H9 (cell line): Measurements from ENCODE around the gene UBIAD1. TPM values are rescaled to one million over a fixed set of nuclear protein-coding genes. Genes with fewer than 3 reads are reported as not detected.
A peak's percentile ranks its signal among the peaks of the same experiment; 100 is the strongest.

Source experiments
- DNase-seq: peaks from one replicate; pipeline ENCODE4 v3.0.0-alpha.2; 2017
- H2AFZ ChIP-seq: one replicate; pipeline ENCODE4 v1.6.1; 2013; ENCODE audit warnings: mild to moderate bottlenecking, low read length, control low read depth, moderate library complexity
- H2AK5ac ChIP-seq: 2 replicates; pipeline ENCODE4 v1.6.1; 2013; ENCODE audit warnings: low read length, control low read depth, mixed read lengths; ENCODE audit not compliant: insufficient read length
- H2BK120ac ChIP-seq: one replicate; pipeline ENCODE4 v1.6.1; 2013; ENCODE audit warnings: low read depth, mild to moderate bottlenecking, low read length, control low read depth, inconsistent platforms; ENCODE audit not compliant: poor library complexity, severe bottlenecking
- H2BK12ac ChIP-seq: 2 replicates; pipeline ENCODE4 v1.6.1; 2013; ENCODE audit warnings: low read length, control low read depth, mixed read lengths, low read depth; ENCODE audit not compliant: insufficient read length
- H2BK15ac ChIP-seq: 2 replicates; pipeline ENCODE4 v1.6.1; 2013; ENCODE audit warnings: low read depth, low read length, control low read depth
- H2BK20ac ChIP-seq: one replicate; pipeline ENCODE4 v1.6.1; 2013; ENCODE audit warnings: low read depth, mild to moderate bottlenecking, low read length, control low read depth, inconsistent platforms; ENCODE audit not compliant: poor library complexity, severe bottlenecking
- H2BK5ac ChIP-seq: 2 replicates; pipeline ENCODE4 v1.6.1; 2013; ENCODE audit warnings: low read length, control low read depth, mixed read lengths; ENCODE audit not compliant: insufficient read length
- H3K14ac ChIP-seq: 2 replicates; pipeline ENCODE4 v1.6.1; 2013; ENCODE audit warnings: low read length, control low read depth; ENCODE audit not compliant: insufficient read depth
- H3K18ac ChIP-seq: 2 replicates; pipeline ENCODE4 v1.6.1; 2013; ENCODE audit warnings: low read depth, mild to moderate bottlenecking, mixed read lengths, low read length, control low read depth; ENCODE audit not compliant: insufficient read length
- H3K23ac ChIP-seq: 2 replicates; pipeline ENCODE4 v1.6.1; 2013; ENCODE audit warnings: low read length, control low read depth, mixed read lengths, low read depth; ENCODE audit not compliant: insufficient read length
- H3K23me2 ChIP-seq: 2 replicates; pipeline ENCODE4 v1.6.1; 2013; ENCODE audit warnings: low read depth, mild to moderate bottlenecking, mixed read lengths, low read length, control low read depth; ENCODE audit not compliant: insufficient read length, poor library complexity, severe bottlenecking
- H3K27ac ChIP-seq: 2 replicates; pipeline ENCODE4 v1.5.1; 2013; ENCODE audit warnings: low read length, control low read depth, mixed read lengths, low read depth; ENCODE audit not compliant: insufficient read length
- H3K27me3 ChIP-seq: 2 replicates; pipeline ENCODE4 v1.6.1; 2013; ENCODE audit warnings: low read length, control low read depth, inconsistent platforms; ENCODE audit not compliant: insufficient read depth
- H3K4ac ChIP-seq: 2 replicates; pipeline ENCODE4 v1.6.1; 2013; ENCODE audit warnings: low read depth, mild to moderate bottlenecking, control low read depth, inconsistent platforms, low read length, moderate library complexity
- H3K4me1 ChIP-seq: 2 replicates; pipeline ENCODE4 v1.6.1; 2013; ENCODE audit warnings: low read length, control low read depth, inconsistent platforms; ENCODE audit not compliant: insufficient read depth
- H3K4me2 ChIP-seq: 2 replicates; pipeline ENCODE4 v1.6.1; 2013; ENCODE audit warnings: low read length, control low read depth, mixed read lengths; ENCODE audit not compliant: insufficient read length, insufficient read depth
- H3K56ac ChIP-seq: 2 replicates; pipeline ENCODE4 v1.6.1; 2013; ENCODE audit warnings: low read depth, mild to moderate bottlenecking, mixed read lengths, low read length, control low read depth; ENCODE audit not compliant: insufficient read length
- H3K79me1 ChIP-seq: 2 replicates; pipeline ENCODE4 v1.6.1; 2013; ENCODE audit warnings: low read depth, mild to moderate bottlenecking, moderate library complexity, low read length, control low read depth, inconsistent platforms; ENCODE audit not compliant: insufficient read depth, poor library complexity, severe bottlenecking
- H3K79me2 ChIP-seq: 2 replicates; pipeline ENCODE4 v1.6.1; 2013; ENCODE audit warnings: low read length, control low read depth, inconsistent platforms; ENCODE audit not compliant: insufficient read depth
- H3K9ac ChIP-seq: 2 replicates; pipeline ENCODE4 v1.6.1; 2013; ENCODE audit warnings: low read length, control low read depth, mixed read lengths; ENCODE audit not compliant: insufficient read length; ENCODE audit errors: extremely low read depth
- H3K9me3 ChIP-seq: one replicate; pipeline ENCODE4 v1.6.1; 2013; ENCODE audit warnings: low read depth, low read length, inconsistent platforms; ENCODE audit not compliant: control insufficient read depth
- H3T11ph ChIP-seq: one replicate; pipeline ENCODE4 v1.6.1; 2013; ENCODE audit warnings: mild to moderate bottlenecking, low read length, control low read depth, inconsistent platforms
- H4K20me1 ChIP-seq: one replicate; pipeline ENCODE4 v1.6.1; 2013; ENCODE audit not compliant: control insufficient read depth, insufficient read length, insufficient read depth
- H4K5ac ChIP-seq: 2 replicates; pipeline ENCODE4 v1.6.1; 2013; ENCODE audit warnings: low read depth, mild to moderate bottlenecking, mixed read lengths, low read length, control low read depth; ENCODE audit not compliant: insufficient read length
- H4K8ac ChIP-seq: replicated peaks from 2 replicates; pipeline ENCODE4 v1.6.1; 2013; ENCODE audit warnings: low read length, control low read depth, mixed read lengths, low read depth; ENCODE audit not compliant: insufficient read length
- H4K91ac ChIP-seq: 2 replicates; pipeline ENCODE4 v1.6.1; 2013; ENCODE audit warnings: low read depth, mild to moderate bottlenecking, moderate library complexity, mixed read lengths, low read length, control low read depth; ENCODE audit not compliant: insufficient read length
- H3K27ac Mint-ChIP-seq, 3 experiments: 2 replicates in 2 of 3; 3 replicates in 1 of 3; pipeline ENCODE4 v1.8.0; 2020 to 2021; ENCODE audit warnings: mixed read lengths in 3 of 3, mild to moderate bottlenecking in 1 of 3, moderate library complexity in 1 of 3
- H3K27me3 Mint-ChIP-seq: 2 replicates; pipeline ENCODE4 v1.8.0; 2021; ENCODE audit warnings: low read depth, mild to moderate bottlenecking, moderate library complexity, mixed read lengths
- H3K36me3 Mint-ChIP-seq, 3 experiments: 2 replicates in 2 of 3; 3 replicates in 1 of 3; pipeline ENCODE4 v1.8.0; 2020 to 2021; ENCODE audit warnings: low read depth in 3 of 3, mixed read lengths in 3 of 3; ENCODE audit not compliant: insufficient read depth in 1 of 3
- H3K4me1 Mint-ChIP-seq, 2 experiments: 2 replicates each; pipeline ENCODE4 v1.8.0; 2020; ENCODE audit warnings: mixed read lengths in 2 of 2
- H3K4me3 Mint-ChIP-seq, 2 experiments: 2 replicates in 1 of 2; 3 replicates in 1 of 2; pipeline ENCODE4 v1.8.0; 2020 to 2021; ENCODE audit warnings: mild to moderate bottlenecking in 2 of 2, mixed read lengths in 2 of 2, moderate library complexity in 1 of 2
- H3K9me3 Mint-ChIP-seq, 2 experiments: 2 replicates in 1 of 2; 3 replicates in 1 of 2; pipeline ENCODE4 v1.8.0; 2020; ENCODE audit warnings: mild to moderate bottlenecking in 2 of 2, mixed read lengths in 2 of 2, moderate library complexity in 1 of 2
- WGBS: extraction: QIAGEN DNeasy Blood & Tissue Kit; methylation state at CpG from one replicate; pipeline ENCODE4 v1.1.7; 2013; ENCODE audit warnings: missing lambda C conversion rate, low lambda C conversion rate, mixed read lengths; ENCODE audit not compliant: insufficient read length; ENCODE audit errors: extremely low coverage; 5-methylcytosine and 5-hydroxymethylcytosine counted together
- total RNA-seq: library from RNA; stranded (reverse); gene quantifications from 2 replicates; pipeline ENCODE4 v1.2.1, GENCODE V29; 2021
- TF ChIP-seq, protein P1 (sequence below): fragments of 200-600 bp; sonication (generic); conservative IDR thresholded peaks from 3 replicates; pipeline ENCODE4 v1.8.0; 2021; ENCODE audit warnings: antibody characterized with exemption, mild to moderate bottlenecking

UBIAD1 gene
- total RNA-seq, 1 experiment from 2014 or later, result 30.2 TPM

DNA sequence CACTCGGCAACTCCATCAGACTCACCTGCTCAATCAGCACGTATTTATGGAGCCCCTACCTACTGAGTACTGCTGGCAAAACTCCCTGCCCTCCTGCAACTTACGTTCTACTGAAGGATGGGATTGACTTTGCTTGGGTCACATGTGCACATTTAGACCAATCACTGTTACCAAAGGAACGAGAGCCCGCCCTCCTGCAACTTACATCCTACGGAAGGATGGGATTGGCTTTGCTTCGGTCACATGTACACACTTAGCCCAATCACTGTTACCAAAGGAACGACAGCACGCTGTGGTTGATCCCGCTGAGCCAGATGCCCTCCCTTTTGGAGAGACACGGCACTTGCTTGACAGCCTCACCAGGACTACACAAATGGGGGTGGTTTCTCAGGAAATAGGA is 46.0 kb downstream of the UBIAD1 start:
- Histone ChIP-seq H3K4ac (no peak overlapping the region), H3K18ac (no peak overlapping the region), H2AK5ac (no peak overlapping the region), H2AFZ (no peak overlapping the region), H3K27me3 (no peaks in the 10 kb centered on the region), H3T11ph (no peak overlapping the region), H2BK12ac (no peak overlapping the region), H3K79me2 (no peaks in the 10 kb centered on the region), H3K4me1 (no peaks in the 10 kb centered on the region), H2BK5ac (no peak overlapping the region), H3K4me2 (no peak overlapping the region), H3K9ac (no peak overlapping the region), H3K79me1 (no peaks in the 10 kb centered on the region), H3K23me2 (no peaks in the 10 kb centered on the region), H3K27ac (no peak overlapping the region), H4K91ac (no peak overlapping the region), H3K56ac (no peak overlapping the region), H2BK20ac (no peak overlapping the region), H2BK15ac (no peak overlapping the region), H4K5ac (no peak overlapping the region), H3K14ac (no peak overlapping the region), H4K20me1 (no peaks in the 10 kb centered on the region), H4K8ac (no peak overlapping the region), H3K9me3 (no peaks in the 10 kb centered on the region), H2BK120ac (no peak overlapping the region), H3K23ac (no peak overlapping the region)
- no peaks in the 10 kb centered on the region; a peak in 1 of 7 replicates for H3K36me3 Mint-ChIP-seq
- H3K4me3 Mint-ChIP-seq, result no peak overlapping the region
- H3K9me3 Mint-ChIP-seq, result no peaks in the 10 kb centered on the region
- H3K27ac Mint-ChIP-seq, result no peak overlapping the region
- H3K27me3 Mint-ChIP-seq, result no peaks in the 10 kb centered on the region; the same call in 1 of the 2 replicates
- DNase-seq, result peak; percentile 60
- peaks cover 11 to 22% of the 10 kb centered on the region in 2 experiments for H3K4me1 Mint-ChIP-seq
- TF ChIP-seq, protein P1, sequence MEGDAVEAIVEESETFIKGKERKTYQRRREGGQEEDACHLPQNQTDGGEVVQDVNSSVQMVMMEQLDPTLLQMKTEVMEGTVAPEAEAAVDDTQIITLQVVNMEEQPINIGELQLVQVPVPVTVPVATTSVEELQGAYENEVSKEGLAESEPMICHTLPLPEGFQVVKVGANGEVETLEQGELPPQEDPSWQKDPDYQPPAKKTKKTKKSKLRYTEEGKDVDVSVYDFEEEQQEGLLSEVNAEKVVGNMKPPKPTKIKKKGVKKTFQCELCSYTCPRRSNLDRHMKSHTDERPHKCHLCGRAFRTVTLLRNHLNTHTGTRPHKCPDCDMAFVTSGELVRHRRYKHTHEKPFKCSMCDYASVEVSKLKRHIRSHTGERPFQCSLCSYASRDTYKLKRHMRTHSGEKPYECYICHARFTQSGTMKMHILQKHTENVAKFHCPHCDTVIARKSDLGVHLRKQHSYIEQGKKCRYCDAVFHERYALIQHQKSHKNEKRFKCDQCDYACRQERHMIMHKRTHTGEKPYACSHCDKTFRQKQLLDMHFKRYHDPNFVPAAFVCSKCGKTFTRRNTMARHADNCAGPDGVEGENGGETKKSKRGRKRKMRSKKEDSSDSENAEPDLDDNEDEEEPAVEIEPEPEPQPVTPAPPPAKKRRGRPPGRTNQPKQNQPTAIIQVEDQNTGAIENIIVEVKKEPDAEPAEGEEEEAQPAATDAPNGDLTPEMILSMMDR, result no peak
- WGBS, result no CpG with 5 or more reads among the region's 11 CpGs
